D341Med (cell line): ENCODE measurements around the gene EMB.
"Not testable (repeated sequence)": the region's sequence is repeated elsewhere in the genome, so short reads cannot be mapped to it uniquely, and the experiment has no call there.

ENCODE experiments used
- DNase-seq: peaks from one replicate; pipeline ENCODE4 v3.0.0; 2012; ENCODE audit warnings: low spot score

EMB gene

DNA sequence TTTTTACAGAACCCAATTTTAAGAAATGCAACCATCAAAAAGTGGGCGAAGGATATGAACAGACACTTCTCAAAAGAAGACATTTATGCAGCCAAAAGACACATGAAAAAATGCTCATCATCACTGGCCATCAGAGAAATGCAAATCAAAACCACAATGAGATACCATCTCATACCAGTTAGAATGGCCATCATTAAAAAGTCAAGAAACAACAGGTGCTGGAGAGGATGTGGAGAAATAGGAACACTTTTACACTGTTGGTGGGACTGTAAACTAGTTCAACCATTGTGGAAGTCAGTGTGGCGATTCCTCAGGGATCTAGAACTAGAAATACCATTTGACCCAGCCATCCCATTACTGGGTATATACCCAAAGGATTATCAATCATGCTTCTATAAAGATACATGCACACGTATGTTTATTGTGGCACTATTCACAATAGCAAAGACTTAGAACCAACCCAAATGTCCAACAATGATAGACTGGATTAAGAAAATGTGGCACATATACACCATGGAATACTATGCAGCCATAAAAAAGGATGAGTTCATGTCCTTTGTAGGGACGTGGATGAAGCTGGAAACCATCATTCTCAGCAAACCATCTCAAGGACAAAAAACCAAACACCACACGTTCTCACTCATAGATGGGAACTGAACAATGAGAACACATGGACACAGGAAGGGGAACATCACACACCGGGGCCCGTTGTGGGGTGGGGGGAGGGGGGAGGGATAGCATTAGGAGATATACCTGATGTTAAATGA, 19.7 kb downstream of the EMB start:
- not testable (repeated sequence) for DNase-seq

DNA sequence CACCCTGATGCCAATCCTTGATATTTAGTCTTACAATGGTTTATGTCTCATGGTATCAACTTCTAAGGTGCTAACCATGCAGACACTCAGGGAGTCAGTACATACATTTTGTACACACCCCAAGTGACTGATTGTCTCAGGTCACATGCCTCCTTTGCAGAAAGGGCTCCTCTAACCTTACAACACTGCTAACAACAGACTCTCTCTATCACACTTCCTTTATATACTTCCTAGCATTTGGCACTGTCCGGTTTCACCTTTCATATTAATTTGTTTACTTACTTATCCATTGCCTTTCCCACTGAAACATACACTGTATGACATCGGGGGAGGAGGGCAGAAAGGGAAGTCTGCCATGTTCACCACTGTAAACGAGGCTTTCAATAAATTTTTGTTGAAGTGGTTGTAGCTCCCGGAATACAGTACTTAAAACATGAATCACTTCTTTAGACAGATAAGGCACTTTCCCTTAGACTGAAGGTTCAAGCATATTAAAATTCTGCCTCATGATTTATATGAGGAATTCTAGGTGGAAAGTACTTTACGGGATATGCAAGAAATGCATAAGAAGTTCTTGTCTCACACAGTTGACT, 20.6 kb downstream of the EMB start:
- DNase-seq, result no peak

GRCh38 chr5:50419656-50420055, 21.4 kb downstream of the EMB start:
- not testable (repeated sequence) for DNase-seq

- not testable (repeated sequence) for DNase-seq
These were observed 24.5 kb downstream of the EMB start for GRCh38 chr5:50416637-50417036.

DNA sequence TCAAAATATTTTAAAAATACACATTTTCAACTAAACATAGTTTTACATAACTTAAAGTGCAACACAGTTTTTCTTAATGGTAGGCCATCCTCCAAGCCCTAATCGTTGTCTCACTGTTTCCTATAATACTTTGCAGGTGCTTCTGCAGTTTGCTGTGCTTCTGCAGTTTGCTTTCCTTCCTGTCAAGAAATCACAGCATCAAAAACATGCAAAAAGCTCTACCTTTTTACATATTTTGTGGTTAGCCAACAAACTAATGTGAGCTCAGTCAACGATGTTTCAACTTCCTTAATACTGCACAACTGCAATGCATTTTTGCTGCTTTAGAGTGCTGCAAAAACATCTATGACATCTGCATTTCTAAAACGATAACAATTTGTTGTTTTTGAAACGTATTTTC, 25.2 kb downstream of the EMB start:
- no peak for DNase-seq

- not testable (repeated sequence) for DNase-seq
These were observed 30.2 kb downstream of the EMB start for GRCh38 chr5:50410932-50411331.

DNA sequence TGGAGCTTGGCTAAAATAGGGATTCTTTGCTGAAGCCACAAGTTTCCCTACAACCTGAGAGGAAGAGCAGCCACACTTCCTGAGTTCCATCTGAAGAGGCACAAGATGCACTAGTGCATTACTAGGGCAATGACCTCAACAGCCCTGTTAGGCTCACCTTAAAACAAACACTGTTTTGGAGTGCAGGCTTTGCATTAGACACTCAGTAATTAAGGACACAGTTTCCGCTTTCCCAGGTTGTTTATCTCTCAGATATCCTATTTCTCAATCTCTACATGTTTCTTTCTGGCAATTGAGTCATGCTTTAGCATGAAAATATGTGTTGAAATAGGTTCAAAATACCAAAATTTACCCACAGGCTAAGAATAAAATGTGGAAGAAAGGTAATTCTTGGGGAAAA, 34.2 kb downstream of the EMB start:
- DNase-seq, result no peak

DNA sequence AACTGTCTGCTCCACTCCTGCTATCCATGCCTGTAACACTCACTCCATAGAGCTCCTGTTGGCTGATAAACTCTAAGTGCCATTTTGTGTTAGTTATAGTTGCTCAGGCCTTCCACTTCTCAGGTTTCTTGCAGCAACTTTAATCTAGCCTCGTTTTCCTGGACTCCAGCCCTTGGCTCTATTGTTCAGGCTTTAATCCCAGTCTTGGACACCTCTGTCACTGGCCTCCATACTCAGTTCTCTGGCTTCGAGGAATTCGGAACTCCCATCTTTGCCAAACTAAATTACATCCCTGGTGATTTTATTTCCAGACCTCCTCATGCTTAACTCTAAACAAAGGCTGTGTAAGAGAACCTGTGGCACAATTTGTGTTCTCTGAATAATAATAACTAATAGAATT, 39.8 kb downstream of the EMB start:
- no peak for DNase-seq

GRCh38 chr5:50393925-50394609, 47.0 kb downstream of the EMB start:
- DNase-seq, result not testable (repeated sequence)

DNA sequence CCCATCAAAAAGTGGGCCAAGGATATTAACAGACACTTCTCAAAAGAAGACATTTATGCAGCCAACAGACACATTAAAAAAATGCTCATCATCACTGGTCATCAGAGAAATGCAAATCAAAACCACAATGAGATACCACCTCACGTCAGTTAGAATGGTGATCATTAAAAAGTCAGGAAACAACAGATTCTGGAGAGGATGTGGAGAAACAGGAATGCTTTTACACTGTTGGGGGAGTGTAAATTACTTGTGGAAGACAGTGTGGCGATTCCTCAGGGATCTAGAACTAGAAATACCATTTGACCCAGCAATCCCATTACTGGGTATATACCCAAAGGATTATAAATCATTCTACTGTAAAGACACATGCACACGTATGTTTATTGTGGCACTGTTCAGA, 48.8 kb downstream of the EMB start:
- not testable (repeated sequence) for DNase-seq

DNA sequence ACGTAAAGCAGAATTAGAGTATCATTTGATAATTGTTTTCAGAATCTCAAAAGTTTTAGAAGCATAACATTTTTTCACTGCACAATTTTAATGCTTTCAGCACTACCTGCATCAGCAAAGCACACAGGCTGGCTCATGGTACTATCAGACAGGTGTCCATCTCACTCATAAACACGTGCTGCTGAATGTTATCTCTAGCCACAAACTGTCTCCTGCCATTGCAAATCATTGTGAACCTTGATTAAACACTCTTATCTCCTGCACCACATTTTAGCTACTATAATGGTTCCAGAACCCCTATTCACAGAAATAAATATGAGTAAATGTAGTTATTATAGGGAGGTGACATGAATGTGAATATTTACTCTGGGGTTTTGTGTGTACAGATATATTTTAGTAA, 56.7 kb downstream of the EMB start:
- DNase-seq, result not testable (repeated sequence)

GRCh38 chr5:50376696-50377095, 64.4 kb downstream of the EMB start:
- not testable (repeated sequence) for DNase-seq

- not testable (repeated sequence) for DNase-seq
These were observed 71.6 kb downstream of the EMB start for GRCh38 chr5:50369287-50370033.

- no peak for DNase-seq
These were observed 75.4 kb downstream of the EMB start for GRCh38 chr5:50365426-50366251.

DNA sequence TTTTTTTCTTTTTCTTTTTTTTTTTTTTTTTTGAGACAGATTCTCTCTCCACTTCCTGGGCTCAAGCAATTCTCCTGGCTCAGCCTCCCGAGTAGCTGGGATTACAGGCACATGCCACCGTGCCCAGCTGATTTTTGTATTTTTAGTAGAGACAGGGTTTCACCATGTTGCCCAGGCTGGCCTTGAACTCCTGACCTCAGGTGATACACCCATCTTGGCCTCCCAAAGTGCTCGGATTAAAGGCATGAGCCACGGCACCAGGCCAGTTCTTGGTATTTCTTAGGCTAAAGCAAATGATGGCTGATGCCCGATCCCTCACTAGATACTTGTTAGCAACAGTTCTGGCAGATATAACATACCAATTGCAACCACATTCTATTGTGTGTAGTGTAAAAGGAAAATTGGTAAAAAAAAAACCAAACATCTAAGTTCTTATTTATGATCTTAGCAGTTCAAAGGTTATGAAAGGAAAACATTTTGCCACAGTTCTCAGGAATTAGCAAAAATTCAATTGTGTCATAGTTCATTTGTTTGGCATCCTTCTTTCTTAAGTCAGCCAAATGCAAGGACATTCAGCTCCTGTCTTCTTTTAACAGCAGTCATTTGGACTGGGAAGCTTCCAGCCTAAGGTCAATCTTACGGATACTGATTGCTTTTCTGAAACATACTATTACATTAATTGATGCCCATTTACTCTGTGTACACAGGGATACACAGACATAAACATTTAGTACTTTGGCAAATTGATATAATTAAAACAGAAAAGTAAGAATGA, 76.4 kb downstream of the EMB start:
- DNase-seq, result not testable (repeated sequence)

DNA sequence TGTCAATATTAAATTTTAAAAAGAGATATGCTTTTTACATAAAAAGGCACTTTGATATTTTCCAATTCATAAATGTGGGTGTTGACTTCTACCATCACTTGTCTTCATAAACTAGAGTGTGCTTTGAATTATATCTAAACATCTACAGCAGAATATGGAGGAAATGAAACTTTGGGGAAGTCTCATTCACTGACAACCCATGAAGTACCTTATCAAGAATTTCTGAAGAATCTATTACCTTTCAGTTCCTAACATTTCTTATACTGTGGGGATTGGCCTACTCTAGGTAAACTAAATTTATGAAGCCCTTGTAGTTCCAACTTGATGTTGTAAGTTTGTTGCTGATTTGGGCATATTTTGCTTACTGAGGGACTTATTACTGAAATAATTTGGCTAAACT, 81.9 kb downstream of the EMB start:
- DNase-seq, result no peak

- DNase-seq, result no peak
These were observed 88.7 kb downstream of the EMB start for GRCh38 chr5:50352382-50352781.
